ENCODE results near the gene ANKRD63. TPM values are rescaled to one million over a fixed set of nuclear protein-coding genes. Genes with fewer than 3 reads are reported as not detected.

Gene ANKRD63
- total and polyA plus RNA-seq, 2 of the 8 experiments (the other 6 are each of a cell fraction or from before 2014, with no cell fraction given), result 0.18 to 0.26 TPM

DNA sequence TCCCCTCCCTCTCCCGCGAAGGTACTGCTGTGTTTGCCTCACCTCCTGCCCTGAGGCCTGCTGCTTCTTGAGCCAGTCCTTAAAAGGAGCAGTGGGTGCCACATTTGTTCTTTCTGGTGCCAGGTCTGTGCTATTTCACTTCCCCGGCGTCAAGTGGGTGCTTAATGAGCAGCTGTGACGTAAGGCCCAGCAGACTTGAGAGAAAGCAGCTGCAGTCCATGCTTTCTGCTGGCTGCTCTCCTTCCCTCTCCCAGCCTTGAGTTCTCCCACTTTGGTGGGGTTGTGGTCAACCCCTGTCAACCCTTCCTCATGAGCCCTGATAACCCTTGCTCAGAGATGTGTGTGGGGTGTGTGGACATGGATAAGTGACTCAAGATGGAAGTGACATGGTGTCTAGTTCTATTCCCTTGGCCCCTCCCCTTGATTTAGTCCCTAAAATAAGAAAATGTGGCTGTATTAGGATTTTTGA, 47.5 kb upstream of the ANKRD63 start:
- no peak overlapping the region for H3K27ac ChIP-seq (ENCODE audit: low read depth, low read length)
- TF ChIP-seq SP4 (IDR thresholded peaks at IDR 0.05; ENCODE audit: low read length) (no peak), POLR2AphosphoS5 (IDR thresholded peaks at IDR 0.05; ENCODE audit: low read depth, low read length) (no peak), ZNF274 (IDR thresholded peaks at IDR 0.05; ENCODE audit: borderline replicate concordance, extremely low read depth, low read length) (no peak), FOSL1 (IDR thresholded peaks at IDR 0.05; ENCODE audit: insufficient read depth, low read depth, low read length) (no peak), CREB1 (IDR thresholded peaks at IDR 0.05) (no peak), NANOG (IDR thresholded peaks at IDR 0.05; ENCODE audit: insufficient read depth, low read depth, low read length, poor library complexity, severe bottlenecking) (no peak), PHF8 (conservative IDR thresholded peaks at IDR 0.05; ENCODE audit: low read depth, low read length) (no peak)
- TF ChIP-seq, protein P1, sequence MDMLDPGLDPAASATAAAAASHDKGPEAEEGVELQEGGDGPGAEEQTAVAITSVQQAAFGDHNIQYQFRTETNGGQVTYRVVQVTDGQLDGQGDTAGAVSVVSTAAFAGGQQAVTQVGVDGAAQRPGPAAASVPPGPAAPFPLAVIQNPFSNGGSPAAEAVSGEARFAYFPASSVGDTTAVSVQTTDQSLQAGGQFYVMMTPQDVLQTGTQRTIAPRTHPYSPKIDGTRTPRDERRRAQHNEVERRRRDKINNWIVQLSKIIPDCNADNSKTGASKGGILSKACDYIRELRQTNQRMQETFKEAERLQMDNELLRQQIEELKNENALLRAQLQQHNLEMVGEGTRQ (IDR thresholded peaks at IDR 0.05; ENCODE audit: low read length), result no peak
- TF ChIP-seq, protein P2, sequence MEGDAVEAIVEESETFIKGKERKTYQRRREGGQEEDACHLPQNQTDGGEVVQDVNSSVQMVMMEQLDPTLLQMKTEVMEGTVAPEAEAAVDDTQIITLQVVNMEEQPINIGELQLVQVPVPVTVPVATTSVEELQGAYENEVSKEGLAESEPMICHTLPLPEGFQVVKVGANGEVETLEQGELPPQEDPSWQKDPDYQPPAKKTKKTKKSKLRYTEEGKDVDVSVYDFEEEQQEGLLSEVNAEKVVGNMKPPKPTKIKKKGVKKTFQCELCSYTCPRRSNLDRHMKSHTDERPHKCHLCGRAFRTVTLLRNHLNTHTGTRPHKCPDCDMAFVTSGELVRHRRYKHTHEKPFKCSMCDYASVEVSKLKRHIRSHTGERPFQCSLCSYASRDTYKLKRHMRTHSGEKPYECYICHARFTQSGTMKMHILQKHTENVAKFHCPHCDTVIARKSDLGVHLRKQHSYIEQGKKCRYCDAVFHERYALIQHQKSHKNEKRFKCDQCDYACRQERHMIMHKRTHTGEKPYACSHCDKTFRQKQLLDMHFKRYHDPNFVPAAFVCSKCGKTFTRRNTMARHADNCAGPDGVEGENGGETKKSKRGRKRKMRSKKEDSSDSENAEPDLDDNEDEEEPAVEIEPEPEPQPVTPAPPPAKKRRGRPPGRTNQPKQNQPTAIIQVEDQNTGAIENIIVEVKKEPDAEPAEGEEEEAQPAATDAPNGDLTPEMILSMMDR (IDR thresholded peaks at IDR 0.05; ENCODE audit: control extremely low read depth in 1 of 3, insufficient read depth in 1 of 3, low read depth in 1 of 3, low read length in 3 of 3), result no peak

More for the DNA sequence above, 47.5 kb upstream of the ANKRD63 start:
- no peak overlapping the region for H3K9ac ChIP-seq (replicated peaks in 1 of 4; ENCODE audit: extremely low read depth in 1 of 4, low read depth in 3 of 4, low read length in 3 of 4)
- peaks cover 0 to 1% (median 0%) of the 10 kb centered on the region in 4 experiments; a peak in 1 of 7 replicates for H3K27me3 ChIP-seq (replicated peaks in 1 of 4; ENCODE audit: control insufficient read depth in 3 of 4, extremely low read depth in 1 of 4, insufficient read depth in 3 of 4, low read length in 3 of 4)
- no peak overlapping the region for H3K4ac ChIP-seq (replicated peaks; ENCODE audit: insufficient read length, low read depth, low read length)
- WGBS, 2 experiments (ENCODE audit: extremely low coverage in 1 of 2, insufficient coverage in 1 of 2, insufficient read length in 1 of 2, insufficient replicate concordance in 2 of 2, low coverage in 1 of 2, low lambda C conversion rate in 2 of 2, missing lambda C conversion rate in 1 of 2), result 85% methylated on average over 5 of the region's 5 CpGs; no CpG with 5 or more reads in 1 of the 2 experiments
- H2BK20ac ChIP-seq (ENCODE audit: low read length), result no peak overlapping the region
- H3K79me2 ChIP-seq (ENCODE audit: control insufficient read depth in 1 of 2, insufficient read depth in 2 of 2, low read length in 2 of 2), result peaks cover 0 to 6% of the 10 kb centered on the region in 2 experiments; a peak in 1 of 4 replicates
- H3K14ac ChIP-seq (ENCODE audit: insufficient read length), result no peak overlapping the region
- no peak overlapping the region for H4K5ac ChIP-seq (ENCODE audit: insufficient read length, low read depth, low read length)
- peaks cover 2% of the 10 kb centered on the region for H3K23me2 ChIP-seq (ENCODE audit: low read depth, low read length)
- H2BK12ac ChIP-seq (ENCODE audit: low read depth, low read length), result no peak overlapping the region
- ChIA-PET POLR2A (ENCODE audit: partially characterized antibody) (interaction anchor here (0.8 to 0.9 kb wide), 2 partner anchors 10 to 100 kb away, joined by 3 read pairs; partner anchors contain the start of gene CCDC9B), CTCF (ENCODE audit: partially characterized antibody) (interaction anchor here (0.7 to 21.1 kb wide), 7 partner anchors 7 to 54 kb away, joined by 3 to 295 read pairs (median 15); partner anchors contain the start of genes CCDC9B and PLCB2)
- H3K36me3 ChIP-seq (ENCODE audit: control insufficient read depth in 2 of 4, insufficient read depth in 4 of 4, low read length in 3 of 4), result peaks cover 0 to 9% (median 0%) of the 10 kb centered on the region in 4 experiments; a peak in 3 of 8 replicates
- H3K4me2 ChIP-seq (ENCODE audit: insufficient read depth in 1 of 2, low read depth in 2 of 2, low read length in 2 of 2), result no peak overlapping the region
- H3K23ac ChIP-seq (ENCODE audit: insufficient read length), result no peak overlapping the region
- no peaks in the 10 kb centered on the region for H3K79me1 ChIP-seq (ENCODE audit: low read depth, low read length)
- H3K9me3 ChIP-seq (ENCODE audit: insufficient read depth in 2 of 2, low read depth in 1 of 2, low read length in 1 of 2), result no peaks in the 10 kb centered on the region; a peak in 1 of 4 replicates
- no peak overlapping the region for H2AK5ac ChIP-seq (ENCODE audit: low read depth, low read length)
- H4K91ac ChIP-seq (replicated peaks; ENCODE audit: insufficient read length, low read length), result no peak overlapping the region
- H3K4me1 ChIP-seq (replicated peaks in 1 of 4; ENCODE audit: control insufficient read depth in 3 of 4, insufficient read depth in 4 of 4, low read length in 3 of 4), result peaks cover 24 to 42% (median 32%) of the 10 kb centered on the region in 4 experiments
- H4K20me1 ChIP-seq (replicated peaks in 1 of 2; ENCODE audit: control insufficient read depth in 1 of 2, insufficient read depth in 2 of 2, low read length in 2 of 2), result no peaks in the 10 kb centered on the region
- no peak overlapping the region; the same call in 1 of the 2 replicates for H4K8ac ChIP-seq (ENCODE audit: extremely low read depth, insufficient read depth, low read length)
- H2BK5ac ChIP-seq (ENCODE audit: low read depth, low read length), result no peak overlapping the region
- H3K18ac ChIP-seq (ENCODE audit: extremely low read depth, low read length), result 0 out of 2 replicates have a peak overlapping the region, but pooled peaks have one; percentile 9
- no peak for FAIRE-seq
- H2BK15ac ChIP-seq (ENCODE audit: low read length), result no peak overlapping the region; the same call in 1 of the 2 replicates
- DNase-seq (ENCODE audit: low read depth in 1 of 2, low spot score in 2 of 2), result no peak
- no peak overlapping the region for H3K4me3 ChIP-seq (ENCODE audit: extremely low read depth in 1 of 4, insufficient read depth in 2 of 4, low read depth in 3 of 4, low read length in 4 of 4)
- H3K56ac ChIP-seq (replicated peaks; ENCODE audit: insufficient read length, low read depth, low read length), result no peak overlapping the region
- H2BK120ac ChIP-seq (replicated peaks; ENCODE audit: low read depth, low read length), result no peak overlapping the region
- H2AFZ ChIP-seq (ENCODE audit: low read length), result no peak overlapping the region

Measured in H1 (cell line).